ENCODE measurements around the gene GSTO1.

DNA sequence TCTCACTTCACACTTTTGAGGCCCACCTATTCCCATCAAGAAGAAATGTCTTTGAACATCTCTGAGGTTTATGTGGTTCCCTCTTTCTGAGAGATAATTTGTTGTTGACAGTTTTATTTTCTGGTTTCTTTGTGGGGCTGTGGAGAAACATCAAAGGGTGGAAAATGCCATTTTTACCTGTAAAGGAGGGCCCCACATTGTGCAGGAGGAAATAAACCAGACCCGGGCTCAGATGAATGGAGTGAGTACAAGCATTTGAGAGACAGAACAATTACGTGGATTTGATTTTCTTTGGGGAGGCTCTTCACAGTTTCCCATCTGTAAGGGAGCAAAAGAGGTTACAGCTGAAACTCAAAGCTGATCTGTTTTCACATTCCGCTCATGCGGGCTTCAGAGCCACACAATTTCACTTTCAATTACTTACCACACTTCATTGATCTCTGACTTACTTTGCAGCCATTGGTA lies 53.8 kb downstream of the GSTO1 start:
- TF ChIP-seq, protein P1, sequence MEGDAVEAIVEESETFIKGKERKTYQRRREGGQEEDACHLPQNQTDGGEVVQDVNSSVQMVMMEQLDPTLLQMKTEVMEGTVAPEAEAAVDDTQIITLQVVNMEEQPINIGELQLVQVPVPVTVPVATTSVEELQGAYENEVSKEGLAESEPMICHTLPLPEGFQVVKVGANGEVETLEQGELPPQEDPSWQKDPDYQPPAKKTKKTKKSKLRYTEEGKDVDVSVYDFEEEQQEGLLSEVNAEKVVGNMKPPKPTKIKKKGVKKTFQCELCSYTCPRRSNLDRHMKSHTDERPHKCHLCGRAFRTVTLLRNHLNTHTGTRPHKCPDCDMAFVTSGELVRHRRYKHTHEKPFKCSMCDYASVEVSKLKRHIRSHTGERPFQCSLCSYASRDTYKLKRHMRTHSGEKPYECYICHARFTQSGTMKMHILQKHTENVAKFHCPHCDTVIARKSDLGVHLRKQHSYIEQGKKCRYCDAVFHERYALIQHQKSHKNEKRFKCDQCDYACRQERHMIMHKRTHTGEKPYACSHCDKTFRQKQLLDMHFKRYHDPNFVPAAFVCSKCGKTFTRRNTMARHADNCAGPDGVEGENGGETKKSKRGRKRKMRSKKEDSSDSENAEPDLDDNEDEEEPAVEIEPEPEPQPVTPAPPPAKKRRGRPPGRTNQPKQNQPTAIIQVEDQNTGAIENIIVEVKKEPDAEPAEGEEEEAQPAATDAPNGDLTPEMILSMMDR (IDR thresholded peaks at IDR 0.05), result no peak
- no peak for TF ChIP-seq POLR2A (IDR thresholded peaks at IDR 0.05)
